ENCODE measurements around the gene PI16. TPM values are rescaled to one million over a fixed set of nuclear protein-coding genes. Genes with fewer than 3 reads are reported as not detected.
"Not testable (repeated sequence)": the region's sequence is repeated elsewhere in the genome, so short reads cannot be mapped to it uniquely, and the experiment has no call there.

PI16 gene
- total RNA-seq, 1 experiment from 2014 or later: not detected

DNA sequence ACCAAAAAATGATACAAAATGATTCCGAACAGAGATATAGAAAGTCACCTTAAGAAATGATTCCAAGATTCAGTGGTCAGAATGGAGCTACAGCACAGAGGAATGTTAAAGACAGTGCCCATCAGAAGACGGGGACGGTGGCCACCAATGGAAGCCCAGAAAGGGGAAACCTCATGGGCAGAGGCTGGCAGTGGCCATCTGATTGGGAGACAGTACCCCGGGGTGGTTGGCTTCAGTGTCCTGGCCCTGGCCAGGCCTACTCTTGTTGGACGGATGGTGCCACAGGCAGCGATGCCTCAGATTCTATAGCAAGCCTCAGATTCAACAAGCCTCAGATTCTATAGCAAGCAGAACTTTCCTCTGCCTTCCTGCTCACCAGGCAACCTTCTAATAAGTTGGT, 16.6 kb upstream of the PI16 start:
- H3K9me3 ChIP-seq (ENCODE audit: control insufficient read depth, insufficient read depth, low read depth, low read length): no peaks in the 10 kb centered on the region
- ChIA-PET POLR2A (no interaction called here), CTCF (no interaction called here)
- H3K27ac ChIP-seq (ENCODE audit: low read length): no peak overlapping the region
- no peaks in the 10 kb centered on the region for H3K27me3 ChIP-seq (ENCODE audit: control insufficient read depth, insufficient read depth, low read length)
- DNase-seq (ENCODE audit: low read depth, low spot score) (no peak), ATAC-seq (no peak)
- in situ Hi-C loops (cut with HindIII; ENCODE audit: low pct_unique_long_range_greater_than_20kb, low sequenced_read_pairs) (no loop called here), intact Hi-C loops (cut with micrococcal nuclease; ENCODE audit: unreplicated experiment) (no loop called here)
- no peaks in the 10 kb centered on the region for H3K36me3 ChIP-seq (ENCODE audit: control insufficient read depth, insufficient read depth, low read length)
- TF ChIP-seq, protein P1, sequence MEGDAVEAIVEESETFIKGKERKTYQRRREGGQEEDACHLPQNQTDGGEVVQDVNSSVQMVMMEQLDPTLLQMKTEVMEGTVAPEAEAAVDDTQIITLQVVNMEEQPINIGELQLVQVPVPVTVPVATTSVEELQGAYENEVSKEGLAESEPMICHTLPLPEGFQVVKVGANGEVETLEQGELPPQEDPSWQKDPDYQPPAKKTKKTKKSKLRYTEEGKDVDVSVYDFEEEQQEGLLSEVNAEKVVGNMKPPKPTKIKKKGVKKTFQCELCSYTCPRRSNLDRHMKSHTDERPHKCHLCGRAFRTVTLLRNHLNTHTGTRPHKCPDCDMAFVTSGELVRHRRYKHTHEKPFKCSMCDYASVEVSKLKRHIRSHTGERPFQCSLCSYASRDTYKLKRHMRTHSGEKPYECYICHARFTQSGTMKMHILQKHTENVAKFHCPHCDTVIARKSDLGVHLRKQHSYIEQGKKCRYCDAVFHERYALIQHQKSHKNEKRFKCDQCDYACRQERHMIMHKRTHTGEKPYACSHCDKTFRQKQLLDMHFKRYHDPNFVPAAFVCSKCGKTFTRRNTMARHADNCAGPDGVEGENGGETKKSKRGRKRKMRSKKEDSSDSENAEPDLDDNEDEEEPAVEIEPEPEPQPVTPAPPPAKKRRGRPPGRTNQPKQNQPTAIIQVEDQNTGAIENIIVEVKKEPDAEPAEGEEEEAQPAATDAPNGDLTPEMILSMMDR (IDR thresholded peaks at IDR 0.05): no peak
- TF ChIP-seq, protein P2, sequence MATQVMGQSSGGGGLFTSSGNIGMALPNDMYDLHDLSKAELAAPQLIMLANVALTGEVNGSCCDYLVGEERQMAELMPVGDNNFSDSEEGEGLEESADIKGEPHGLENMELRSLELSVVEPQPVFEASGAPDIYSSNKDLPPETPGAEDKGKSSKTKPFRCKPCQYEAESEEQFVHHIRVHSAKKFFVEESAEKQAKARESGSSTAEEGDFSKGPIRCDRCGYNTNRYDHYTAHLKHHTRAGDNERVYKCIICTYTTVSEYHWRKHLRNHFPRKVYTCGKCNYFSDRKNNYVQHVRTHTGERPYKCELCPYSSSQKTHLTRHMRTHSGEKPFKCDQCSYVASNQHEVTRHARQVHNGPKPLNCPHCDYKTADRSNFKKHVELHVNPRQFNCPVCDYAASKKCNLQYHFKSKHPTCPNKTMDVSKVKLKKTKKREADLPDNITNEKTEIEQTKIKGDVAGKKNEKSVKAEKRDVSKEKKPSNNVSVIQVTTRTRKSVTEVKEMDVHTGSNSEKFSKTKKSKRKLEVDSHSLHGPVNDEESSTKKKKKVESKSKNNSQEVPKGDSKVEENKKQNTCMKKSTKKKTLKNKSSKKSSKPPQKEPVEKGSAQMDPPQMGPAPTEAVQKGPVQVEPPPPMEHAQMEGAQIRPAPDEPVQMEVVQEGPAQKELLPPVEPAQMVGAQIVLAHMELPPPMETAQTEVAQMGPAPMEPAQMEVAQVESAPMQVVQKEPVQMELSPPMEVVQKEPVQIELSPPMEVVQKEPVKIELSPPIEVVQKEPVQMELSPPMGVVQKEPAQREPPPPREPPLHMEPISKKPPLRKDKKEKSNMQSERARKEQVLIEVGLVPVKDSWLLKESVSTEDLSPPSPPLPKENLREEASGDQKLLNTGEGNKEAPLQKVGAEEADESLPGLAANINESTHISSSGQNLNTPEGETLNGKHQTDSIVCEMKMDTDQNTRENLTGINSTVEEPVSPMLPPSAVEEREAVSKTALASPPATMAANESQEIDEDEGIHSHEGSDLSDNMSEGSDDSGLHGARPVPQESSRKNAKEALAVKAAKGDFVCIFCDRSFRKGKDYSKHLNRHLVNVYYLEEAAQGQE (IDR thresholded peaks at IDR 0.05; ENCODE audit: insufficient read depth in 1 of 2, low read depth in 2 of 2, low read length in 1 of 2): no peak
- TF ChIP-seq SIN3A (IDR thresholded peaks at IDR 0.05; ENCODE audit: borderline replicate concordance, insufficient read depth, low read depth, low read length): no peak
- no peak for TF ChIP-seq POLR2AphosphoS5 (IDR thresholded peaks at IDR 0.05; ENCODE audit: low read depth, low read length)
- no peak for TF ChIP-seq TCF7L2 (IDR thresholded peaks at IDR 0.05; ENCODE audit: low read depth, low read length)
- H3K4me3 ChIP-seq (ENCODE audit: low read depth in 2 of 2, low read length in 2 of 2): no peak overlapping the region
- BruUV-seq (replicated peaks): no TSS peak
- no peaks in the 10 kb centered on the region for H3K4me1 ChIP-seq (ENCODE audit: control insufficient read depth, insufficient read depth, low read length)

DNA sequence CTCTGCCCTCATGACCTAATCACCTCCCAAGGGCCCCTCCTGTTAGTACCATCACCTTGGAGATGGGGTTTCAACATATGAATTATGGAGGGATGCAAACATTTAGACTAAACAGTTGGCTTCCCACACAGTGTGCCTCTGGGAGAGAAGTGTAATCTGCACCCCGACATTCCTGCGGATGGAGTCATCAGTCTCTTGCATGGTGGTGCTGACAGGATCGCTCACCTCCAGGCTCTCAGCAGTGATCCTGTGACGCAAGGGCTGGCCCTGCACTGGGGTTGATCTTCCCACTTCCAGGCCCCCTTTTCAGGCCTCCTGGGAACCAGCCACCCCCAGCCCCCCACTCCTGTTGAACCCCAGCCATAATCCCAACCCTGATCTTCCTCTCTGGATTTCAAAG, 16.0 kb upstream of the PI16 start:
- H3K27ac ChIP-seq (ENCODE audit: low read length): no peak overlapping the region
- CTCF ChIA-PET: no interaction called here
- BruUV-seq (replicated peaks): no TSS peak

DNA sequence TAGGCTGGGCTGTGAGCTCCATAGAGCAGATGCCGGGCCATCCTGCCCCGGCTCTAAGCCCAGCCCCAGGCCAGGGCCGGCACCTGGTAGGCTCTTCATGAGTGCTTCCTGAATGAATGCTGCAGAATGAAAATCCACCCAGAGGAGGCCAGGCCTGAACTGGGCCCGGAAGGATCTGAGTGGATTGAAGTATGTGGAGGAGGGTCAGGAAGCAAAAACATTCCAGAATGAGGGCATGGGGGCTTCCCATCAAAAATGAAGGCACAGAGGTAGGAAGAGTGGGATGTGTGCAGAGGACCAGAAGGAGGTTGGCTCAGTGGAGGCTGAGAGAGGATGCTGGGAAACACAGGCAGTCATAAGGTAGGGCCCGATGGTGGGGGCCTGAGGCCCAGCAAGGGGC, 15.5 kb upstream of the PI16 start:
- H3K27me3 ChIP-seq (ENCODE audit: control insufficient read depth, insufficient read depth, low read length); H3K9me3 ChIP-seq (ENCODE audit: control insufficient read depth, insufficient read depth, low read depth, low read length); CTCF ChIA-PET; DNase-seq (ENCODE audit: low read depth, low spot score); ATAC-seq; BruUV-seq (replicated peaks); H3K4me1 ChIP-seq (ENCODE audit: control insufficient read depth, insufficient read depth, low read length); in situ Hi-C loops (cut with HindIII; ENCODE audit: low pct_unique_long_range_greater_than_20kb, low sequenced_read_pairs); H3K27ac ChIP-seq (ENCODE audit: low read length); intact Hi-C loops (cut with micrococcal nuclease; ENCODE audit: unreplicated experiment); H3K36me3 ChIP-seq (ENCODE audit: control insufficient read depth, insufficient read depth, low read length); POLR2A ChIA-PET; H3K4me3 ChIP-seq (ENCODE audit: low read depth in 2 of 2, low read length in 2 of 2): not testable (repeated sequence)

More for the DNA sequence above, 16.0 kb upstream of the PI16 start:
- Histone ChIP-seq H3K4me1 (ENCODE audit: control insufficient read depth, insufficient read depth, low read length) (no peaks in the 10 kb centered on the region), H3K4me3 (ENCODE audit: low read depth in 2 of 2, low read length in 2 of 2) (no peak overlapping the region), H3K9me3 (ENCODE audit: control insufficient read depth, insufficient read depth, low read depth, low read length) (no peaks in the 10 kb centered on the region), H3K27me3 (ENCODE audit: control insufficient read depth, insufficient read depth, low read length) (no peaks in the 10 kb centered on the region), H3K36me3 (ENCODE audit: control insufficient read depth, insufficient read depth, low read length) (no peaks in the 10 kb centered on the region)
- POLR2A ChIA-PET: no interaction called here
- intact Hi-C loops (cut with micrococcal nuclease; ENCODE audit: unreplicated experiment) (no loop called here), in situ Hi-C loops (cut with HindIII; ENCODE audit: low pct_unique_long_range_greater_than_20kb, low sequenced_read_pairs) (no loop called here)
- no peak for ATAC-seq
- TF ChIP-seq, protein P2 (IDR thresholded peaks at IDR 0.05; ENCODE audit: insufficient read depth in 1 of 2, low read depth in 2 of 2, low read length in 1 of 2): no peak
- TF ChIP-seq POLR2AphosphoS5 (IDR thresholded peaks at IDR 0.05; ENCODE audit: low read depth, low read length): no peak
- DNase-seq (ENCODE audit: low read depth, low spot score): no peak

Data from Panc1 (cell line).